Activated naive CD8-positive, alpha-beta T cell treated with anti-CD3 and anti-CD28 coated beads, Interleukin-2, amount 50 U/mL, for 24 hours (primary cell): Measurements from ENCODE around the gene C1QTNF2.

ENCODE experiments used
- ATAC-seq: fragments of 150-1000 bp; cut with Tn5 transposase; one replicate; pipeline ENCODE4 v1.10.0; 2021
- DNase-seq: peaks from one replicate; pipeline ENCODE4 v3.0.0; 2021
- H3K27ac Mint-ChIP-seq: one replicate; pipeline ENCODE4 v1.8.0; 2021; ENCODE audit warnings: mild to moderate bottlenecking, mixed read lengths
- H3K27me3 Mint-ChIP-seq: one replicate; pipeline ENCODE4 v1.8.0; 2021; ENCODE audit warnings: mixed read lengths
- H3K36me3 Mint-ChIP-seq: one replicate; pipeline ENCODE4 v1.8.0; 2021; ENCODE audit warnings: low read depth, mixed read lengths
- H3K4me1 Mint-ChIP-seq: one replicate; pipeline ENCODE4 v1.8.0; 2021; ENCODE audit warnings: mixed read lengths
- H3K4me3 Mint-ChIP-seq: one replicate; pipeline ENCODE4 v1.8.0; 2021; ENCODE audit warnings: mild to moderate bottlenecking, moderate library complexity, mixed read lengths
- H3K9me3 Mint-ChIP-seq: one replicate; pipeline ENCODE4 v1.8.0; 2021; ENCODE audit warnings: mixed read lengths

The C1QTNF2 gene, protein sequence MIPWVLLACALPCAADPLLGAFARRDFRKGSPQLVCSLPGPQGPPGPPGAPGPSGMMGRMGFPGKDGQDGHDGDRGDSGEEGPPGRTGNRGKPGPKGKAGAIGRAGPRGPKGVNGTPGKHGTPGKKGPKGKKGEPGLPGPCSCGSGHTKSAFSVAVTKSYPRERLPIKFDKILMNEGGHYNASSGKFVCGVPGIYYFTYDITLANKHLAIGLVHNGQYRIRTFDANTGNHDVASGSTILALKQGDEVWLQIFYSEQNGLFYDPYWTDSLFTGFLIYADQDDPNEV

DNA sequence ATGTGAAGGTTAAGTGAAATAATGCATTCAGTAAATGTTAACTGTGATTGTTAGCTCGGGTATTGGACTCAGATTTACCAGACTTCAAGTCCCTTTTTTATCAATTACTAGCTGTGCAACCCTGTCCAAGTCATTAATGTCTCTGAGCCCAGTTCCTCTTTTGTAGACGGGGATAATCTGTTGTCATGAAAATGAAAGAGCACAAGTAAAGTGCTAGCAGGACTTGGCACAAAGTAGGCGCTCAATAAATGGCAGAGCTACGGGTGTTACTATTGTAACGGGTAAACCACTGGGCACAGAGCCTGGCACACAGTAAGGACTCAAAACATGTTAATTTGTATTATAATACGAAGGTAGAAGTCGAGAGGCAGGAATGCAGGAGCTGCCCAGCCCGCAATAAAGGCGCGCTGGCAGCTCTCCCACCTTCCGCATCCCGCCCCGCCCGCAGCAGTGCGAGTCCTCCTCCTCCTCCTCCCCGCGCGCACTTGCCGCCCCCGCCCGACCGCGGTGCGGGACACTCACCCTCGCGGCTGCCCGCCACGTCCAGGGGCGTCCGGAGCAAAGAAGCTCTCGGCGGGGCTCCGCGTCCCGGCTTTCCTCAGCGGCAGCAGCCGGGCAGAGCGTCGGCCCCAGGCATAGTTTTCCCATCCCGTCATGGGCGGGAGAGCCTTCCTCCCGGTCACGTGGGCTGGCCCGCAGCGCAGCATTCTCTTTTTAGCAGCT is at the start of gene C1QTNF2:
C1QTNF2 (minus strand) TSS at position 637 of the 723 bp plus-strand sequence. CDS start 15,615 bp downstream, outside the sequence.
- Mint-ChIP-seq H3K36me3 (no peaks in the 10 kb centered on the region), H3K27me3 (peaks cover 60% of the 10 kb centered on the region), H3K9me3 (no peaks in the 10 kb centered on the region), H3K4me1 (peaks cover 13% of the 10 kb centered on the region), H3K27ac (no peak within 1 kb of the TSS), H3K4me3 (peak within 1 kb of the TSS; percentile 48)
- DNase-seq: peak; percentile 16
- ATAC-seq: no peak

DNA sequence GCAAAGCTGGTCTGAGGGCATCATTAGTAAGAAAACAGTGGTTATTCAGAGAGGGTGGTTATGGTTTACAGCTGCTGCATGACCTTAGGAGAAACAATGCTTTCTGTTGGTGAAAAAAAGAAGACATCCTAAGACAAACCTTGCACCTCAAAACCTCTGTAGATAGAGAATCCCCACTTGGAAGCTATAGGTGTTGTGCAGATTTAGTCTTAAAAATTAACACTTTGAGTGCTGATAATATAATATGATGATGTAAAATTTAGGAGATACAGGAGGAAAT is 49.8 kb upstream of the C1QTNF2 start:
- ATAC-seq (no peak), DNase-seq (no peak)
- peak overlapping the region; percentile 98 for H3K4me3 Mint-ChIP-seq
- H3K9me3 Mint-ChIP-seq: no peaks in the 10 kb centered on the region
- H3K36me3 Mint-ChIP-seq: peaks cover 27% of the 10 kb centered on the region
- H3K27me3 Mint-ChIP-seq: no peaks in the 10 kb centered on the region
- H3K4me1 Mint-ChIP-seq: peaks cover 75% of the 10 kb centered on the region
- H3K27ac Mint-ChIP-seq: peak overlapping the region; percentile 96

DNA sequence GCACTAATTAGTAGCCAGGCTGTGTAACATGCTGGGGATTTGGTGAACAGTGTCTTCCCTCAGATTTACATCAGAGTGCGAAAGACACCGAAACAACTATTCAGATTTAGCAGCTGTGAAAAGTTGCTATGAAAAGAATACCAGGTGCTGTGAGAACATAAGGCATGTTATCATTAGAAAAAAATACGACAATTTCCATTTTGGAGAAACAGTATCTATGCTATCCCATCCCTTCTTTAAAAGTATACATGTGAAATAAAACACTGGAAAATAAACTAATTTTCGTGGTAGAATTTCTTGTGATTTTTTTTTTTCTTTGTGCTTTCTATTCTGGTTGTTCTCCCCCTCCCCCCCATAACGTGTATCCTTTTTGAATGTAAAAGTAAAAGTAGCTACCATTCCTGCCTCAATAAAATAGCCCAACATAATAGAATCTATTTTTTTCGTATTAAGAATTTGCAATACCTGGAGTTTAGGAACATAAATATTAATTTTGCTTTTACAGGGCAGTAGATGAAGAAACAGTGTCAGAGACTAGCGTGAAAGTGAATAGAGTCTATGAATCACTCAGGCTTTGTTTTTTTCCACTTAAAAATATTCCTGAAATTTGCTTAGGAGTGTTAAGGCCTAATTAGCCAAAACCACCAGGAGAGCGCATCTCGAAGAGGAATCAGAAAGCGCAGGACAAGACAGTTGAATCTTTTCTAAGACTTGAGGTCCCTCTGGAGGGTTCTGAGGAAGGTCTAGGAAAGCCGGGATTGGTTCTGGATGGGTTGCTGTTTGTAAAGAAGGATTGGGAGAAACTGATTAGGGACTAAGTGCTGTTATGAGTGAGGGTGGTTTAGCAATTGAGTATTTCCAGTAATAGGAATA is 49.3 kb upstream of the C1QTNF2 start:
- H3K36me3 Mint-ChIP-seq: peaks cover 24% of the 10 kb centered on the region
- ATAC-seq (no peak), DNase-seq (no peak)
- H3K27ac Mint-ChIP-seq: peak overlapping the region; percentile 96
- H3K4me3 Mint-ChIP-seq: peak overlapping the region; percentile 98
- H3K4me1 Mint-ChIP-seq: peaks cover 69% of the 10 kb centered on the region
- no peaks in the 10 kb centered on the region for H3K27me3 Mint-ChIP-seq
- no peaks in the 10 kb centered on the region for H3K9me3 Mint-ChIP-seq

DNA sequence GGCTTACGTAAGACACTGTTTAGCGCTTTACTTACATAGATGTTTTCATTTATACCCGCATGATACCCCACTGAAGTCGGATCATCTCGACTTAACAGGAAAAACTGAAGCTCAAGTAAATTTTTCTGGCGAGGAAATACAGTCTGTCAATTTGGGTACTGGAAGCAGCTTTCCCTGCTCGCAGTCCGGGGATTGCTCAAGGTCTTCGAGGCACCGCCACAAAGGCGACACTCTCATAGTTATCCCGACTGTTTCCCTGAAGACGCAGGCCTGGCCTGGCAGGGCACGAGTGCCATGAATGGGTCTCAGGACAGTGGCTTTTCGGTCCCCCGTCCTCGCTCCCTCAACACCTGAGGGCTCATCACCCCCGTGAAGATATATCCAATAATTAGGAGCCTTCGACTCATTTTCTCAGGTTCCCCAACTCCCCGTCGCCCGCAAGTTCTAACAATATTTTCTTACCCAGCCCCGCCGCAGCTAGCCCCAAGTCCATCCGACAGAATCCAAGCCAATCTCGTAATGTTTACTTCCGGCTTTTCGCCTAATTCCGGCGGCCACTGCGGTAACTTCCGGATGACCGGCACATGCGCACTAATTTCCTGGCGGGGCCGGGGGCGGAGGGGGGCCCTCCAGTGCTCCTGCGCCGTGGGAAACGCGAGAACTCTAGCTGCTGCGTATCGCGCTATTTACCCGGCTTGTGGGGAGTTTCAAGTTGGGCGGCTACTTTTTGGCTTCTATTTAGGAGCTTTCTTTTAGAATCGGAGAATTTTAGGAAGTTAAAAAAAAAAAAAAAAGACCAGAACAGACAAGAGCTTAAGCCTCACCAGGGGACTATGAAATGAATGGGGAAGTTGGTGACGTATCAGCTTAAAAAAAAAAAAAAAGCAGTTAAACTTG is 48.4 kb upstream of the C1QTNF2 start, which contains the start of gene SLU7:
SLU7 (minus strand) TSS at position 521 of the 897 bp plus-strand sequence. CDS start 3,787 bp downstream, outside the sequence.
- no peaks in the 10 kb centered on the region for H3K27me3 Mint-ChIP-seq
- H3K9me3 Mint-ChIP-seq: no peaks in the 10 kb centered on the region
- peak within 1 kb of the TSS; percentile 96 for H3K27ac Mint-ChIP-seq
- H3K4me3 Mint-ChIP-seq: peak within 1 kb of the TSS; percentile 98
- peaks cover 63% of the 10 kb centered on the region for H3K4me1 Mint-ChIP-seq
- peak; percentile 79 for ATAC-seq
- peak; percentile 97 for DNase-seq
- peaks cover 16% of the 10 kb centered on the region for H3K36me3 Mint-ChIP-seq

DNA sequence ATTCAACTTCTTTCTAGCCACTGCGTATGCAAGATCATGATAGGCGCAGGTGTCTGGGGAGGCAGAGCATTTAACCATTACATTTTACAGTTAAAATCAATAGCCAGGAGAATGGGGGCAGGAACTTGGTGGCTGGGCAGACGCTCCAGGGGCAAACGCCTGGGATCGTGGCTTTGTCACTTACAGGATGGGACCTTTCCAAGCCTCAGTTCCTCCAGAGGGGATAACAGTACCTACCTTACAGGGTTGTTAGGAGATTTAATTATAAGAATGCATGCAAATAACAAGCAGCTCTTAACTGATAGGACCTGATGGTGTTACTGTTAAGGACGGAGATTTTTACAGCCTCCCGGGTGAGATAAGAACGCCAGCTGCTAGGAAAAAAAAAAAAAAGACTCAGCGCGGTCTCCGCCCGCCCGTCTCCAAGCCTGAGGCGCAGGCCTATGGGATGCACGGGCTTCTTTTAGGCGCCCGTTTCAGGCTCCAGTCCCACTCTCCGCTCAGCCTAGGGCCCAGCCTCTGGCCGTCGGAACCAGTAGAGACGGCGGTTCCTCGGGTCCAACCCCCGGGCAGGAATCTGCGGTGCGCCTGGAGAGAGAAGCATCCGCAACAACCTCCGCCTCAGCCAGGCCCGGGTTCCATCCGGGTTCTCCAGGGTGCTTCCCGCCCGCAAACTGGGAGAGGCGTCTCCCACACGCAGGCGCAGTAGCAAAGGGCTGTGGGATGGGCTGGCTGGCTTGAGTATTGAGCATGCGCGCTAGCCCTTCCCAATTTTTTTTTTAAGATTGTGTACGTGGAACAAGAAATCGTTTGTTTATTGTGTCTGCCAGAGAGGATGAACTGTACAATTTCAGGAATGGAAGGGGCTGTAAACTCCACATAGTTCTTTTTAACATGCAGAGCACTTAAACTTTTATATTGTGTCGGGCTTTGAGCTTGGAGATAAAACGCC is 29.3 kb upstream of the C1QTNF2 start, which contains the start of gene FAM200C:
FAM200C (minus strand) TSS at position 653 of the 952 bp plus-strand sequence. CDS start 4,564 bp downstream, outside the sequence.
- H3K4me3 Mint-ChIP-seq: peak within 1 kb of the TSS; percentile 86
- ATAC-seq (peak; percentile 84), DNase-seq (peak; percentile 79)
- no peaks in the 10 kb centered on the region for H3K27me3 Mint-ChIP-seq
- H3K9me3 Mint-ChIP-seq: no peaks in the 10 kb centered on the region
- H3K27ac Mint-ChIP-seq: peak within 1 kb of the TSS; percentile 85
- peaks cover 19% of the 10 kb centered on the region for H3K36me3 Mint-ChIP-seq
- peaks cover 17% of the 10 kb centered on the region for H3K4me1 Mint-ChIP-seq

DNA sequence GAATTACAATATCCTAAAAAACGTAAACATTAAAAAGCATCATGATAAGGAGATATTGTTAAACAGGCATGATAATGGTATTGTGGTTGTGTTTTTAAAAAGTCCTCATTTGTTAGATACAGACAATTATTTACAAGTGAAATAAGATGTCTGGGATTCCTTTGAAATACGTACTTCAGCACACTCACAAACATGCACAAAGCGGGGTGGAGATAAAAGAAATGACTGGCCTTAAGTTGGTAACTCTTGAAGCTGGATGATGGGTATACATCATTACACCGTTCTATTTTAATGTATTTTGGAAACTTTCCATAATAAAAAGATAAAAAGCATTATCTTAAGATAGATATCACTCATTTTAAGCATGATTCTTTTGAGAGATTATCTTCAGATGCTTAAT is 28.4 kb upstream of the C1QTNF2 start:
- H3K4me3 Mint-ChIP-seq: peak overlapping the region; percentile 86
- ATAC-seq (no peak), DNase-seq (no peak)
- peaks cover 17% of the 10 kb centered on the region for H3K4me1 Mint-ChIP-seq
- no peaks in the 10 kb centered on the region for H3K27me3 Mint-ChIP-seq
- peak overlapping the region; percentile 85 for H3K27ac Mint-ChIP-seq
- no peaks in the 10 kb centered on the region for H3K9me3 Mint-ChIP-seq
- peaks cover 12% of the 10 kb centered on the region for H3K36me3 Mint-ChIP-seq

DNA sequence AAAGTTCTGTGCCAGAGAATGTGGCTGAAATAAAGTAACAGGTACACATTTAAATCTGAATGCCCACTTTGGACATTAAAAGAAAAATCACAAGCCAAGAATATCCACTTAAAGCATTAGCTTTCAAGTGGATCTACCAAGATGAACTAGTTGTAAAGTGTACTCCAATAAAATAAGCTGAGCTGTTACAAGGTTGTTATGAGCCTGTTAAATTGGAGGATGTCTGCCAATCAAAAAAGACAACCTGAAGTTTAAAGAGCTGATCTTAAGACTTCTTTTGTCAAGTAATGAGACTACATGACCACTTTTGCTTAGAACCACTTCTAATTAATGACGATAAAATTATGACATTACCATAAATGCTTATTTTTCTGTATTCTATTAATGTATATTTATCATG is 27.1 kb upstream of the C1QTNF2 start:
- no peak for ATAC-seq

DNA sequence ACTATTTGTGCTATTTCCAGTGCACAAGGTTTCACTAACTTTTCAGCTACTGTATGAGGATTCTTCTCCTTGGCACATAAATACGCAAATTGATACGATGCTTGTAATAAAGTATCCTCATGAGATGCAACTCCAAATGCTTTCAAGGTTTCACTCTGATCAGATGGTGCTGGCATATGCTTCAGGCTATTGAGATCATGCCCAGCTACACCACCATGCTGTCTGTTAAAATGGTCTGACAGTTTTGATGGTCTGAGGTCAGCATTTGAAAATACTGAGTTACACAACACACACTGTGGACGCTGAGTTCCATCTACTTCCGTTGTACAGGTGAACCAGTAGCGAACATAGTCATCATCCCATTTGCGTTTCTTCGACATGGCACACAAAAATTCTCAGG is 24.7 kb upstream of the C1QTNF2 start:
- Mint-ChIP-seq H3K36me3 (peaks cover 2% of the 10 kb centered on the region), H3K27ac (no peak overlapping the region), H3K27me3 (no peaks in the 10 kb centered on the region), H3K4me3 (no peak overlapping the region), H3K9me3 (no peaks in the 10 kb centered on the region), H3K4me1 (peaks cover 15% of the 10 kb centered on the region)
- DNase-seq (no peak), ATAC-seq (no peak)

More for the DNA sequence above, 27.1 kb upstream of the C1QTNF2 start:
- H3K27me3 Mint-ChIP-seq: no peaks in the 10 kb centered on the region
- H3K9me3 Mint-ChIP-seq: no peaks in the 10 kb centered on the region
- peaks cover 7% of the 10 kb centered on the region for H3K36me3 Mint-ChIP-seq
- H3K27ac Mint-ChIP-seq: no peak overlapping the region
- no peak for DNase-seq
- H3K4me1 Mint-ChIP-seq: peaks cover 17% of the 10 kb centered on the region
- no peak overlapping the region for H3K4me3 Mint-ChIP-seq

DNA sequence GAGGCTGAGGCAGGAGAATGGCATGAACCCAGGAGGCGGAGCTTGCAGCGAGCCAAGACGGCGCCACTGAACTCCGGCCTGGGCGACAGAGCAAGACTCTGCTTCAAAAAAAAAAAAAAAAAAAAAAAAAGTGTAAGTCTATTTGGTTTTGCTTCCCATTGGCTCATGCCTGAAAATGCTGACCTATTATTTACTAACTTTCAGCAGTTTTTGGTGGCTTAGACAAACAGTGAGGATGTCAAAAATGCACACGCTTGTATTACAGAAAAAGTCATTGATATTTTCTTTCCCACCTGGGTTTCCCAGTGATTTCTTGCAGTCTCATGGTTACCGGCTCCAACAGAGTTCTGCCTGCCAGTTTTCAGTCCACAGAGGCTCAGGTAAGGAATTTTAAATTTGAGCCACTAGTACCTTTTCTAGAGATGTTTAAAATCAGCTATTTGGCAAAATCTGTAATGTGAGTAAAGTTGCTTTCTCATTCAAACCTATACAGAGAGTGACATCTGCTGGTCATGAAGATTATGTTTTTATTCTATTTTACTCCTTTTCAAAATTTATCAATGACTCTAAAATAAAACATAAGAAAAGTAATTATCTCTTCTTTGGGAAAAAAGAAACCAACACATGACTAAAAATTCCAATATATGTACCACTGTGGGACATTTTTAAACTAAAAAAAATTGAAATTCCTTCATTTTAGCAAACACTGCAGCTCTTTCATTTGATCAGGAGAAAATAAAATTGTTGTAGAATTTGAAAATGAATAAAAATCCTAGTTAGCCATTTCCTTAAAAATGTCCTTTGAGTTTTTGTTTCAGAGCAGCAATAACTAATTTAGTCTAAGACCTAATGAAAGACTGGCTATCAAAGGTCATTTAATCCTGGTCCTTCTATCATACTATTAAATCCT is 20.6 kb upstream of the C1QTNF2 start:
- Mint-ChIP-seq H3K27me3 (peaks cover 4% of the 10 kb centered on the region), H3K4me1 (no peaks in the 10 kb centered on the region), H3K4me3 (no peak overlapping the region), H3K9me3 (peaks cover 22% of the 10 kb centered on the region), H3K27ac (no peak overlapping the region), H3K36me3 (peaks cover 6% of the 10 kb centered on the region)
- DNase-seq (no peak), ATAC-seq (no peak)

DNA sequence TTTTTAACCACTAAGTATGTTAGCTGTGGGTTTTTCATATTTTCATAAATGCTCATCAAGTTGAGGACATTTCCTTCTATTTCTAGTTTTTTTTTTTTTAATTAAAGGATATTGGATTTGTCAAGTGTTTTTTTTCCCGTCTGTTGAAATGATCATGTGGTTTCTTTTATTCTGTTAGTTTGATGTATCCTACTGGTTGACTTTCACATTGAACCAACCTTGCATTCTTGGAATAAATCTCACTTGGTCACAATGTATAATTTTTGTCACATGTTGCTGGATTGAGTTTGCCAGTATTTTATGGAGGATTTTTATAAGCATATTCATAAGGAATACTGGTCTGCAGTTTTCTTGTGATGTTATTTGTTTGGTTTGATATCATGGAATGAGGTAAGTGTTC is 17.0 kb upstream of the C1QTNF2 start:
- Mint-ChIP-seq H3K36me3 (peaks cover 6% of the 10 kb centered on the region), H3K27me3 (peaks cover 4% of the 10 kb centered on the region)
- DNase-seq: no peak

DNA sequence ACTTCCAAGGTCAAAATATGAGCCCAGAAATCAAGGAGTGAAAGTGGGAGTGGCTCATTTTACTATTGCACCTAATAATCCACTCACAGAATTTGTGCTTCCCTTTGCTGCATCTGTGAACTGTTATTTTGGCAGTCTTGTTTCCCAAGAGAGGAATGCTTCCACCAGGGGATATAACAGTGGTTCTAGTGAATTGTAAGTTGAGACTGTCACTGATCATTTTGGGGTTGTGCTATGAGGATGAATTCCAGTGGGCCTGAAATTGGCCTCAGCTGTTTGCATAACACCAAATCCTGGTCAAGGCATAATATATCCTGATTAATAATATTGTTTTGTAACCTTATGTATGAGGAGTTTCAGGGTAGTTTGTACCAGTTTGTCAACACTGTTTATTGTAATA is 15.1 kb upstream of the C1QTNF2 start:
- H3K27ac Mint-ChIP-seq: no peak overlapping the region
- no peak overlapping the region for H3K4me3 Mint-ChIP-seq
- peaks cover 4% of the 10 kb centered on the region for H3K27me3 Mint-ChIP-seq
- peaks cover 22% of the 10 kb centered on the region for H3K9me3 Mint-ChIP-seq
- ATAC-seq (no peak), DNase-seq (no peak)
- H3K4me1 Mint-ChIP-seq: no peaks in the 10 kb centered on the region
- H3K36me3 Mint-ChIP-seq: peaks cover 6% of the 10 kb centered on the region

More for the DNA sequence above, 17.0 kb upstream of the C1QTNF2 start:
- no peaks in the 10 kb centered on the region for H3K4me1 Mint-ChIP-seq
- H3K27ac Mint-ChIP-seq: no peak overlapping the region
- peaks cover 22% of the 10 kb centered on the region for H3K9me3 Mint-ChIP-seq
- no peak for ATAC-seq
- H3K4me3 Mint-ChIP-seq: no peak overlapping the region

DNA sequence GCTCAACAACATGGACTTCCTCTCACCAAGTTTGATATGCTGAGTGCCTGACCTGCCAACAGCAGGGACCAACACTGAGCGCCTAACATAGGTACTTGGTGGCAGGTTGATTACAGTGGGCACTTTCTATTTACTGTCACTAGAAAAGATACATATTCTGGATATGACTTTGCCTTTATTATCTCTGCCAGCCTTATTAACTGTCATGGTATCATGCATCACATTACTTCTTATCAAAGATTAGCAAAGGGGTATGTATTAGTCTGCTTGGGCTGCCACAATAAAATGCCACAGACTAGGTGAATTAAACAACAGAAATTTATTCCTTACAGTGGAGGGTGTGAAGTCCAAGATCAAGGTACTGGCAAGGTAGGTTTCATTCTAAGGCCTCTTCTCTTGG is 14.3 kb upstream of the C1QTNF2 start:
- Mint-ChIP-seq H3K27me3 (peaks cover 5% of the 10 kb centered on the region), H3K4me3 (no peak overlapping the region), H3K9me3 (peaks cover 22% of the 10 kb centered on the region), H3K4me1 (no peaks in the 10 kb centered on the region), H3K27ac (no peak overlapping the region), H3K36me3 (peaks cover 6% of the 10 kb centered on the region)
- no peak for ATAC-seq
- no peak for DNase-seq
